ENCODE measurements around the gene IQCE.

GRCh38 chr7:2623698-2624014 is 64.9 kb downstream of the IQCE start:
- TF ChIP-seq TAF1 (IDR thresholded peaks at IDR 0.05; ENCODE audit: low read depth), result no peak
- TF ChIP-seq POLR2AphosphoS5 (IDR thresholded peaks at IDR 0.05), result no peak
- no peak for TF ChIP-seq CTCF (IDR thresholded peaks at IDR 0.05; ENCODE audit: poor library complexity, severe bottlenecking)
- TF ChIP-seq EZH2 (IDR thresholded peaks at IDR 0.05; ENCODE audit: borderline replicate concordance, insufficient read depth, low read length, poor library complexity, severe bottlenecking), result no peak
- TF ChIP-seq EP300 (conservative IDR thresholded peaks at IDR 0.05; ENCODE audit: poor library complexity, severe bottlenecking), result no peak
- no peak for TF ChIP-seq REST (IDR thresholded peaks at IDR 0.05; ENCODE audit: borderline replicate concordance)
- no peak for TF ChIP-seq RAD21 (conservative IDR thresholded peaks at IDR 0.05)
- TF ChIP-seq SMC3 (conservative IDR thresholded peaks at IDR 0.05; ENCODE audit: poor library complexity), result no peak

Data from neural cell (in vitro differentiated cells).